ENCODE results near the gene FOXP1. TPM values are rescaled to one million over a fixed set of nuclear protein-coding genes. Genes with fewer than 3 reads are reported as not detected.

FOXP1 gene
- total and polyA plus RNA-seq, 2 donors (not counting 1 experiment from before 2014, with no cell fraction given) = 91.1 to 508 TPM

DNA sequence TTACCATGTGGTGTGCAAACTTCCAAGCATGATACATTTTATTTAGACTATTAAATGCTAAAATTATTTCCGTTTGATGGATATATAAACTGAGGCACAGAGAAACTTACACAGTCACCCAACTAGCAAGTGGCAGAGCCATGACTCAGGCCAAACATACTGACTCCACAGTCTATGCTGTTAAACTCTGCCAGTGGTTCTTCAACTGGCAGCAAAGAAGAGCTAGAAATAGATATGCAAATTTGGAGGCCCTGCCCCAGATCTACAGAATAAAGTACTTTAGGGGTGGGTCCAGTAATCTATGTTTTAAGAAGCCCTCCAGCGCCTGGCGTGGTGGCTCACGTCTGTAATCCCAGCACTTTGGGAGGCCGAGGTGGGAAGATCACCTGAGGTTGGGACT is 400.0 kb downstream of the FOXP1 start:
- H3K36me3 ChIP-seq (replicated peaks in 1 of 2; ENCODE audit: control extremely low read depth in 1 of 2, control insufficient read depth in 1 of 2, extremely low read depth in 1 of 2, insufficient read depth in 2 of 2, low read length in 1 of 2) = peaks cover 7 to 18% of the 10 kb centered on the region in 2 experiments
- H4K20me1 ChIP-seq (ENCODE audit: control insufficient read depth, insufficient read depth, low read length, poor library complexity, severe bottlenecking) = peaks cover 19% of the 10 kb centered on the region
- H2AFZ ChIP-seq (ENCODE audit: insufficient read depth, low read depth, low read length, poor library complexity, severe bottlenecking) = no peak overlapping the region
- Mint-ChIP-seq H3K4me3 (no peak overlapping the region), H3K4me1 (peaks cover 31% of the 10 kb centered on the region), H3K9me3 (ENCODE audit: insufficient read depth) (no peaks in the 10 kb centered on the region), H3K27me3 (no peaks in the 10 kb centered on the region), H3K27ac (no peak overlapping the region)
- H3K27me3 ChIP-seq (replicated peaks in 1 of 4; ENCODE audit: control extremely low read depth in 1 of 4, control insufficient read depth in 3 of 4, insufficient read depth in 4 of 4, low read length in 3 of 4) = no peaks in the 10 kb centered on the region
- peak overlapping the region; percentile 13 for H3K4me2 ChIP-seq (replicated peaks; ENCODE audit: low read depth, low read length, poor library complexity, severe bottlenecking)
- H3K27ac ChIP-seq (ENCODE audit: low read length in 2 of 2) = no peak overlapping the region
- DNase-seq (no peak), ATAC-seq (ENCODE audit: low read depth) (no peak)
- H3K4me3 ChIP-seq (ENCODE audit: control extremely low read depth in 1 of 5, extremely low read depth in 1 of 5, insufficient read depth in 1 of 5, low read depth in 2 of 5, low read length in 4 of 5) = no peak overlapping the region
- peaks cover 11 to 13% of the 10 kb centered on the region in 2 donors for H3K4me1 ChIP-seq (ENCODE audit: control insufficient read depth in 2 of 2, insufficient read depth in 2 of 2, low read length in 2 of 2)
- WGBS (ENCODE audit: insufficient coverage) = no CpG with 5 or more reads among the region's 5 CpGs
- ChIA-PET POLR2A (interaction anchor here (0.5 kb wide), 1 partner anchor 46 kb away, joined by 6 read pairs; no protein-coding TSS in a partner anchor), CTCF (no interaction called here)
- TF ChIP-seq CTCF (IDR thresholded peaks at IDR 0.05) (no peak), EZH2 (IDR thresholded peaks at IDR 0.05; ENCODE audit: borderline replicate concordance, insufficient read depth, low read depth, low read length, poor library complexity, severe bottlenecking) (no peak)
- H3K9ac ChIP-seq (ENCODE audit: low read length) = no peak overlapping the region
- intact Hi-C loops (cut with micrococcal nuclease) = loop anchor here (5.0 kb wide), 1 partner anchor 34 kb away; no protein-coding TSS in a partner anchor
- H3K9me3 ChIP-seq (ENCODE audit: control extremely low read depth in 1 of 3, control insufficient read depth in 2 of 3, insufficient read depth in 1 of 3, low read length in 2 of 3) = no peaks in the 10 kb centered on the region
- peaks cover 59% of the 10 kb centered on the region for H3K79me2 ChIP-seq (ENCODE audit: control insufficient read depth, insufficient read depth, low read length)

DNA sequence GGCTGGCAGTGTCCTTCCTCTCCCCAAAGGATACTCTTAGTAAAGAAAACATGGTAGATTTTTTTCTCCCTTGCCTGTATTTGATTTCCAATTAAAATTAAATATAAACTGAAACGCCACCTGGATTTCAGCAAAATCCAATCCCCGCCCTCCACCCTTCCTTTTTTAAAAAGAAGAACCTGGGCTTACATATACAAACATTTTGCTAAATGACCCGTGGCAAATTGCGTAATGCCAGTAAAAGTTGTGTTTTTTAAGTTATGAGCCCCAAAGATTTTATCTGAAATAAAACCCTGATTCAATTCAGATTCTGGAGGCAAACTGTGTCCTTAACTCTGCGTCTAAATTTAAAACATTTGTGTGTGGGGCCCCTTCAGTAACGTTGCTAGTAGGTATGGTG is 403.0 kb downstream of the FOXP1 start:
- Histone ChIP-seq H3K36me3 (replicated peaks in 1 of 2; ENCODE audit: control extremely low read depth in 1 of 2, control insufficient read depth in 1 of 2, extremely low read depth in 1 of 2, insufficient read depth in 2 of 2, low read length in 1 of 2) (peaks cover 6 to 12% of the 10 kb centered on the region in 2 experiments), H3K27ac (ENCODE audit: low read length in 2 of 2) (no peak overlapping the region), H3K4me1 (ENCODE audit: control insufficient read depth in 2 of 2, insufficient read depth in 2 of 2, low read length in 2 of 2) (peaks cover 11 to 13% of the 10 kb centered on the region in 2 donors), H3K27me3 (replicated peaks in 1 of 4; ENCODE audit: control extremely low read depth in 1 of 4, control insufficient read depth in 3 of 4, insufficient read depth in 4 of 4, low read length in 3 of 4) (no peaks in the 10 kb centered on the region), H3K4me3 (ENCODE audit: control extremely low read depth in 1 of 5, extremely low read depth in 1 of 5, insufficient read depth in 1 of 5, low read depth in 2 of 5, low read length in 4 of 5) (no peak overlapping the region), H3K9ac (ENCODE audit: low read length) (no peak overlapping the region), H4K20me1 (ENCODE audit: control insufficient read depth, insufficient read depth, low read length, poor library complexity, severe bottlenecking) (peaks cover 32% of the 10 kb centered on the region), H3K9me3 (ENCODE audit: control extremely low read depth in 1 of 3, control insufficient read depth in 2 of 3, insufficient read depth in 1 of 3, low read length in 2 of 3) (no peaks in the 10 kb centered on the region), H3K4me2 (replicated peaks; ENCODE audit: low read depth, low read length, poor library complexity, severe bottlenecking) (no peak overlapping the region), H3K79me2 (ENCODE audit: control insufficient read depth, insufficient read depth, low read length) (peaks cover 82% of the 10 kb centered on the region), H2AFZ (ENCODE audit: insufficient read depth, low read depth, low read length, poor library complexity, severe bottlenecking) (no peak overlapping the region)
- intact Hi-C loops (cut with micrococcal nuclease) = loop anchor here (5.0 kb wide), 1 partner anchor 37 kb away; no protein-coding TSS in a partner anchor
- ATAC-seq (ENCODE audit: low read depth) (no peak), DNase-seq (no peak)
- TF ChIP-seq EZH2 (IDR thresholded peaks at IDR 0.05; ENCODE audit: borderline replicate concordance, insufficient read depth, low read depth, low read length, poor library complexity, severe bottlenecking) (no peak), CTCF (IDR thresholded peaks at IDR 0.05) (no peak)
- 86% methylated on average over 1 of the region's 6 CpGs for WGBS (ENCODE audit: insufficient coverage)
- ChIA-PET POLR2A (no interaction called here), CTCF (no interaction called here)
- H3K27ac Mint-ChIP-seq = no peak overlapping the region
- H3K4me1 Mint-ChIP-seq = peaks cover 24% of the 10 kb centered on the region
- no peaks in the 10 kb centered on the region for H3K9me3 Mint-ChIP-seq (ENCODE audit: insufficient read depth)
- no peak overlapping the region for H3K4me3 Mint-ChIP-seq
- no peaks in the 10 kb centered on the region for H3K27me3 Mint-ChIP-seq

Data from B cell (primary cell).